ENCODE results near the gene ALDH1A3.

DNA sequence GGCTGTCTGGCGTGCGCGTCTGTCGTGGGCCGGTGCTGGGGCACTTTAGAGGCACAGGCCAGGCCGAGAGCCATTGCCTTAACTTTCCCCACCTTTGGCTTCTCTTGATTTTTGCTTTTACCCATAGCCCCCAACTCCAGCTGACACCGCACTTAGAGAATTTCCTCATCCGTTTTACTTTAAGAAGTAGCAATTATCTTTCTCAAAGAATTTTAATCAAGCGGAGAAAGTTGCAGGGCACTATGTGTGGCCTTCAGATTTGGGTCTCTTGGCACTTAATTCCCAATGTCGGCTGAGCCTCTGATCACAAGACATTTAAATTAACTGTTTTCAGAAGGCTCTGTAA lies 1.2 kb downstream of the ALDH1A3 start:
- TF ChIP-seq POLR2A (IDR thresholded peaks at IDR 0.05), result no peak
- TF ChIP-seq, protein P1, sequence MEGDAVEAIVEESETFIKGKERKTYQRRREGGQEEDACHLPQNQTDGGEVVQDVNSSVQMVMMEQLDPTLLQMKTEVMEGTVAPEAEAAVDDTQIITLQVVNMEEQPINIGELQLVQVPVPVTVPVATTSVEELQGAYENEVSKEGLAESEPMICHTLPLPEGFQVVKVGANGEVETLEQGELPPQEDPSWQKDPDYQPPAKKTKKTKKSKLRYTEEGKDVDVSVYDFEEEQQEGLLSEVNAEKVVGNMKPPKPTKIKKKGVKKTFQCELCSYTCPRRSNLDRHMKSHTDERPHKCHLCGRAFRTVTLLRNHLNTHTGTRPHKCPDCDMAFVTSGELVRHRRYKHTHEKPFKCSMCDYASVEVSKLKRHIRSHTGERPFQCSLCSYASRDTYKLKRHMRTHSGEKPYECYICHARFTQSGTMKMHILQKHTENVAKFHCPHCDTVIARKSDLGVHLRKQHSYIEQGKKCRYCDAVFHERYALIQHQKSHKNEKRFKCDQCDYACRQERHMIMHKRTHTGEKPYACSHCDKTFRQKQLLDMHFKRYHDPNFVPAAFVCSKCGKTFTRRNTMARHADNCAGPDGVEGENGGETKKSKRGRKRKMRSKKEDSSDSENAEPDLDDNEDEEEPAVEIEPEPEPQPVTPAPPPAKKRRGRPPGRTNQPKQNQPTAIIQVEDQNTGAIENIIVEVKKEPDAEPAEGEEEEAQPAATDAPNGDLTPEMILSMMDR (IDR thresholded peaks at IDR 0.05), result no peak
